Measurements from ENCODE around the gene MMP24. TPM values are rescaled to one million over a fixed set of nuclear protein-coding genes. Genes with fewer than 3 reads are reported as not detected.

The MMP24 gene
- polyA plus RNA-seq, 1 of the 3 experiments (the other 2 are of a cell fraction): 18.1 TPM

DNA sequence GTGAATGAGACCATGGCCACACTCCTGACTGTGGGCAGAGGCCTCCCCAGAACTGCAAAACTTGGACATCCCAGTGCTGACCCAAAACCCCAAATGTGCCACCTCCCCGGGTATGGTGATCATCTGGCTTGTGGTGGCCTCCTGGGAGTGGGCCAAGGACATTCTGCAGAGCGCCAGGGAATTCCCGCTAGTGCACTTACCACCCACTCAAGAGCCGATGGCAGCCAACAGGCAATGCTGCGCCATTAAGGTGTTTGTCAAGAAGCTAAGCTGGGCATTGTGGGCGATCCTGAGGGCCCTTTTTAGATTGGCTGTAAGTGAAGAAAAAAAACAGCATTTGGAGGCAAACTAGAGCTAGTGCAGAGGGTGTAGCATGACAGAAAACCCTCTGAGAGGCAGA lies 9.4 kb downstream of the MMP24 start (continued):
- TF ChIP-seq, protein P1, sequence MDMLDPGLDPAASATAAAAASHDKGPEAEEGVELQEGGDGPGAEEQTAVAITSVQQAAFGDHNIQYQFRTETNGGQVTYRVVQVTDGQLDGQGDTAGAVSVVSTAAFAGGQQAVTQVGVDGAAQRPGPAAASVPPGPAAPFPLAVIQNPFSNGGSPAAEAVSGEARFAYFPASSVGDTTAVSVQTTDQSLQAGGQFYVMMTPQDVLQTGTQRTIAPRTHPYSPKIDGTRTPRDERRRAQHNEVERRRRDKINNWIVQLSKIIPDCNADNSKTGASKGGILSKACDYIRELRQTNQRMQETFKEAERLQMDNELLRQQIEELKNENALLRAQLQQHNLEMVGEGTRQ (IDR thresholded peaks at IDR 0.05; ENCODE audit: borderline replicate concordance, low read depth, low read length): no peak
- TF ChIP-seq, protein P2, sequence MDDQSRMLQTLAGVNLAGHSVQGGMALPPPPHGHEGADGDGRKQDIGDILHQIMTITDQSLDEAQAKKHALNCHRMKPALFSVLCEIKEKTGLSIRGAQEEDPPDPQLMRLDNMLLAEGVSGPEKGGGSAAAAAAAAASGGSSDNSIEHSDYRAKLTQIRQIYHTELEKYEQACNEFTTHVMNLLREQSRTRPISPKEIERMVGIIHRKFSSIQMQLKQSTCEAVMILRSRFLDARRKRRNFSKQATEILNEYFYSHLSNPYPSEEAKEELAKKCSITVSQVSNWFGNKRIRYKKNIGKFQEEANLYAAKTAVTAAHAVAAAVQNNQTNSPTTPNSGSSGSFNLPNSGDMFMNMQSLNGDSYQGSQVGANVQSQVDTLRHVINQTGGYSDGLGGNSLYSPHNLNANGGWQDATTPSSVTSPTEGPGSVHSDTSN (IDR thresholded peaks at IDR 0.05): no peak
- TF ChIP-seq SMC3 (IDR thresholded peaks at IDR 0.05; ENCODE audit: low read depth, low read length): no peak

DNA sequence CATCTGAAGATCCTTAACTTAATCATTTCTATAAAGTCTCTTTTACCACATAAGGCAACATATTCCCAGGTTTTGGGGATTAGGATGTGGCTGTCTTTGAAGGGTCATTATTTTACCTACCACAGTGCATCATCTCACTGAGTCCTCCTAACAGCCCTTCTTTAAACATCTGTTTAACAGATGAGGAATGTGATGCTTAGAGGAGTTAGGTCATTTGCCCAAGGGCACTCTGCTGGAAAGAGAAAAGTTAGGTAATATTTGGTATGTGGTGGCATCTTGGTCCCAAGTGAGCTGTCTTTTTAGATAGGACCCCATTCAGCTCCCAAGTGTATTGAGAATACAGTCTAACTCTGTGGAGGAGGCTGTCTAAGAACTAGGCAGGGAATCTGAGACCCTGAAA lies 11.0 kb downstream of the MMP24 start:
- no peak for DNase-seq
- POLR2A ChIA-PET: no interaction called here

DNA sequence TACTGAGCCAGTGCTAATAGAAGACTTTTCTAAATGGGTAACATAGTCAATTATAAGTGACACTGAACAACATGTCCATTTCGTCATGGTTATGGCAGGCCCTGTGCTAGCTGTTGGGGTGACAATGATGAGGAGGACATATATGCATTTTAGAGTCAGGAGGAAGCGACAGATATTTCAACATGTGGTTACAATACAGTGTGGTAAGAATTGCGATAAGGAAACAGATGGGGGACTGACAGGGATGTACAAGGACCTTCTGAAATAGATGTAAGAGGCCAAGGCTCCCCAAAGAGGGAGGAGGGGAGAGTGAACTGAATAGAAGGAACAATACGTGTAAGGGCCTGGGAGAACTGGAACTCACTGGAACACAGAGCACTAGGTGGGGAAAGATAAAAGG lies 11.7 kb downstream of the MMP24 start:
- Histone ChIP-seq H3F3A (replicated peaks; ENCODE audit: insufficient read depth) (no peaks in the 10 kb centered on the region), H3K4me1 (ENCODE audit: control insufficient read depth in 1 of 2, insufficient read depth in 2 of 2, low read depth in 1 of 2, low read length in 1 of 2) (no peaks in the 10 kb centered on the region; a peak in 1 of 4 replicates), H3K4me2 (no peak overlapping the region), H3K36me3 (replicated peaks in 1 of 2; ENCODE audit: control insufficient read depth in 1 of 2, insufficient read depth in 2 of 2, low read length in 1 of 2) (no peaks in the 10 kb centered on the region), H4K20me1 (ENCODE audit: insufficient read depth) (no peaks in the 10 kb centered on the region), H3K9ac (no peak overlapping the region), H3K9me2 (no peaks in the 10 kb centered on the region), H3K27me3 (ENCODE audit: insufficient read depth) (no peaks in the 10 kb centered on the region), H3K79me2 (ENCODE audit: insufficient read depth) (no peaks in the 10 kb centered on the region), H3K27ac (ENCODE audit: low read depth in 2 of 2, low read length in 1 of 2) (no peak overlapping the region), H3K9me3 (no peaks in the 10 kb centered on the region), H3K4me3 (ENCODE audit: low read depth in 2 of 2, low read length in 1 of 2) (no peak overlapping the region), H2AFZ (ENCODE audit: low read depth) (no peak overlapping the region)
- TF ChIP-seq TAF1 (IDR thresholded peaks at IDR 0.05; ENCODE audit: borderline replicate concordance, low read depth, low read length) (no peak), GATA2 (CRISPR knock-in tag; IDR thresholded peaks at IDR 0.05) (no peak), JUND (IDR thresholded peaks at IDR 0.05) (no peak), FOXM1 (IDR thresholded peaks at IDR 0.05; ENCODE audit: low read depth) (no peak), RXRA (IDR thresholded peaks at IDR 0.05; ENCODE audit: borderline replicate concordance, low read depth) (no peak), GABPA (IDR thresholded peaks at IDR 0.05; ENCODE audit: low read depth) (no peak), FOSL2 (IDR thresholded peaks at IDR 0.05; ENCODE audit: borderline replicate concordance, low read depth) (no peak), RCOR1 (IDR thresholded peaks at IDR 0.05; ENCODE audit: low read length) (no peak), NFIC (IDR thresholded peaks at IDR 0.05; ENCODE audit: borderline replicate concordance) (no peak), FOXJ3 (CRISPR knock-in tag; IDR thresholded peaks at IDR 0.05) (no peak), POLR2AphosphoS5 (IDR thresholded peaks at IDR 0.05; ENCODE audit: low read depth, low read length) (no peak), CHD2 (IDR thresholded peaks at IDR 0.05; ENCODE audit: low read length, partially characterized antibody) (no peak), EZH2phosphoT487 (IDR thresholded peaks at IDR 0.05; ENCODE audit: borderline replicate concordance, low read depth) (no peak)
- TF ChIP-seq, protein P3, sequence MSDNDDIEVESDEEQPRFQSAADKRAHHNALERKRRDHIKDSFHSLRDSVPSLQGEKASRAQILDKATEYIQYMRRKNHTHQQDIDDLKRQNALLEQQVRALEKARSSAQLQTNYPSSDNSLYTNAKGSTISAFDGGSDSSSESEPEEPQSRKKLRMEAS (IDR thresholded peaks at IDR 0.05; ENCODE audit: low read depth): no peak
- ChIA-PET CTCF (interaction anchor here (0.9 to 1.0 kb wide), 2 partner anchors 28 to 142 kb away, joined by 3 to 4 read pairs; no protein-coding TSS in a partner anchor), POLR2A (no interaction called here)
- WGBS (ENCODE audit: low lambda C conversion rate): 88% methylated on average over 4 of the region's 4 CpGs
- no peak for DNase-seq

More for the DNA sequence above, 11.0 kb downstream of the MMP24 start:
- no peak for TF ChIP-seq YY1 (IDR thresholded peaks at IDR 0.05; ENCODE audit: low read depth)
- 0 out of 2 replicates have a peak, but pooled peaks have one; percentile 5 for TF ChIP-seq TCF12 (IDR thresholded peaks at IDR 0.05)
- TF ChIP-seq, protein P2 (IDR thresholded peaks at IDR 0.05): no peak
- H3K27ac ChIP-seq (ENCODE audit: low read depth in 2 of 2, low read length in 1 of 2): no peak overlapping the region
- no peak overlapping the region for H3K9ac ChIP-seq
- no peak overlapping the region for H2AFZ ChIP-seq (ENCODE audit: low read depth)
- no peaks in the 10 kb centered on the region for H3K27me3 ChIP-seq (ENCODE audit: insufficient read depth)
- H3K79me2 ChIP-seq (ENCODE audit: insufficient read depth): no peaks in the 10 kb centered on the region
- H3K36me3 ChIP-seq (replicated peaks in 1 of 2; ENCODE audit: control insufficient read depth in 1 of 2, insufficient read depth in 2 of 2, low read length in 1 of 2): no peaks in the 10 kb centered on the region
- no peaks in the 10 kb centered on the region for H3K9me2 ChIP-seq
- no peak overlapping the region for H3K4me3 ChIP-seq (ENCODE audit: low read depth in 2 of 2, low read length in 1 of 2)
- H3K4me2 ChIP-seq: no peak overlapping the region
- H4K20me1 ChIP-seq (ENCODE audit: insufficient read depth): no peaks in the 10 kb centered on the region
- peaks cover 5% of the 10 kb centered on the region for H3F3A ChIP-seq (replicated peaks; ENCODE audit: insufficient read depth)
- no peaks in the 10 kb centered on the region for H3K9me3 ChIP-seq
- H3K4me1 ChIP-seq (ENCODE audit: control insufficient read depth in 1 of 2, insufficient read depth in 2 of 2, low read depth in 1 of 2, low read length in 1 of 2): peaks cover 0 to 4% of the 10 kb centered on the region in 2 experiments; a peak in 2 of 4 replicates
- CTCF ChIA-PET: interaction anchor here (0.9 kb wide), 1 partner anchor 27 kb away, joined by 4 read pairs; no protein-coding TSS in a partner anchor

Measured in SK-N-SH (cell line).